ENCODE data around the gene KDM6A. TPM values are rescaled to one million over a fixed set of nuclear protein-coding genes. Genes with fewer than 3 reads are reported as not detected.

Gene KDM6A
- total and polyA plus RNA-seq, 9 of the 15 experiments (the other 6 are each of a cell fraction or from before 2014, with no cell fraction given), result 8.4 to 34.3 (median 22.9) TPM

GRCh38 chrX:44937606-44938005 is 64.6 kb downstream of the KDM6A start:
- no peaks in the 10 kb centered on the region for H3K27me3 ChIP-seq (ENCODE audit: control insufficient read depth in 2 of 2, insufficient read depth in 2 of 2, low read length in 2 of 2)

More at GRCh38 chrX:44937606-44938005, 64.6 kb downstream of the KDM6A start:
- 43% methylated on average over 2 of the region's 2 CpGs for WGBS (ENCODE audit: insufficient coverage, low coverage, missing lambda C conversion rate)
- H3K4me3 ChIP-seq, result no peak overlapping the region
- H3K27ac ChIP-seq (ENCODE audit: extremely low read depth, low read depth, low read length), result no peak overlapping the region
- in situ Hi-C loops (cut with MboI), result no loop called here
- no peaks in the 10 kb centered on the region for H3K36me3 ChIP-seq (ENCODE audit: control insufficient read depth, insufficient read depth, low read length)
- H3K79me2 ChIP-seq (ENCODE audit: control insufficient read depth, insufficient read depth, low read length), result peaks cover 92% of the 10 kb centered on the region
- BruUV-seq (replicated peaks), result no TSS peak
- no peak overlapping the region for H2AFZ ChIP-seq (ENCODE audit: low read depth, low read length)
- peaks cover 23% of the 10 kb centered on the region; the same call in 1 of the 2 replicates for H4K20me1 ChIP-seq (replicated peaks; ENCODE audit: control insufficient read depth, insufficient read depth, low read length)
- DNase-seq (ENCODE audit: extremely low read depth in 1 of 4, low spot score in 3 of 4) (no peak), FAIRE-seq (no peak), ATAC-seq (peak; percentile 41)
- no peaks in the 10 kb centered on the region for H3K9me3 ChIP-seq (replicated peaks; ENCODE audit: control insufficient read depth, insufficient read depth, low read depth, low read length)
- H3K9ac ChIP-seq (ENCODE audit: insufficient read depth in 1 of 2, low read depth in 2 of 2, low read length in 2 of 2), result no peak overlapping the region
- intact Hi-C loops (cut with micrococcal nuclease), result no loop called here
- H3K4me2 ChIP-seq (ENCODE audit: insufficient read depth, low read length), result 0 out of 2 replicates have a peak overlapping the region, but pooled peaks have one; percentile 12
- TF ChIP-seq ZFP91 (CRISPR knock-in tag; IDR thresholded peaks at IDR 0.05) (0 out of 2 replicates have a peak, but pooled peaks have one; percentile 37), USF1 (CRISPR knock-in tag; IDR thresholded peaks at IDR 0.05) (no peak)
- CTCF ChIA-PET (ENCODE audit: low intra/inter-chr PET ratio), result no interaction called here
- POLR2A ChIA-PET, result interaction anchor here (0.6 kb wide), 1 partner anchor 10 kb away, joined by 3 read pairs; no protein-coding TSS in a partner anchor
- peaks cover 3% of the 10 kb centered on the region for H3K9me1 ChIP-seq (ENCODE audit: control insufficient read depth, insufficient read depth, low read length)
- H3K4me1 ChIP-seq (replicated peaks in 1 of 2; ENCODE audit: control insufficient read depth in 2 of 2, insufficient read depth in 2 of 2, low read length in 2 of 2), result peaks cover 0 to 19% of the 10 kb centered on the region in 2 experiments; a peak in 3 of 5 replicates
